ENCODE results near the gene CD300H. TPM values are rescaled to one million over a fixed set of nuclear protein-coding genes. Genes with fewer than 3 reads are reported as not detected.

The CD300H gene
- total RNA-seq, 2 experiments from 2014 or later: not detected

- Mint-ChIP-seq H3K27ac (no peak overlapping the region), H3K9me3 (no peaks in the 10 kb centered on the region), H3K36me3 (ENCODE audit: low read depth) (no peaks in the 10 kb centered on the region), H3K4me1 (peaks cover 37% of the 10 kb centered on the region), H3K4me3 (no peak overlapping the region), H3K27me3 (peaks cover 2% of the 10 kb centered on the region)
- ChIA-PET POLR2A (no interaction called here), CTCF (interaction anchor here (0.9 kb wide), 1 partner anchor 24 kb away, joined by 3 read pairs; the partner anchor contains the start of gene CD300H)
- DNase-seq: no peak
Measured at GRCh38 chr17:74543406-74543805, 23.9 kb downstream of the CD300H start.

GRCh38 chr17:74542727-74543383, 24.5 kb downstream of the CD300H start:
- Mint-ChIP-seq H3K9me3 (no peaks in the 10 kb centered on the region), H3K4me3 (no peak overlapping the region), H3K27me3 (peaks cover 5% of the 10 kb centered on the region), H3K4me1 (peaks cover 32% of the 10 kb centered on the region), H3K36me3 (ENCODE audit: low read depth) (no peaks in the 10 kb centered on the region), H3K27ac (no peak overlapping the region)
- POLR2A ChIA-PET: no interaction called here
- DNase-seq: no peak
- CTCF ChIA-PET: interaction anchor here (0.9 kb wide), 1 partner anchor 24 kb away, joined by 3 read pairs; the partner anchor contains the start of gene CD300H

GRCh38 chr17:74542166-74542565, 25.1 kb downstream of the CD300H start:
- peaks cover 25% of the 10 kb centered on the region for H3K4me1 Mint-ChIP-seq
- H3K27me3 Mint-ChIP-seq: peaks cover 7% of the 10 kb centered on the region
- H3K9me3 Mint-ChIP-seq: no peaks in the 10 kb centered on the region
- no peaks in the 10 kb centered on the region for H3K36me3 Mint-ChIP-seq (ENCODE audit: low read depth)
- ChIA-PET POLR2A (no interaction called here), CTCF (no interaction called here)
- H3K4me3 Mint-ChIP-seq: no peak overlapping the region
- no peak overlapping the region for H3K27ac Mint-ChIP-seq
- DNase-seq: no peak

GRCh38 chr17:74541176-74542111, 25.9 kb downstream of the CD300H start:
- ChIA-PET POLR2A (interaction anchor here (0.6 kb wide), 1 partner anchor 1313 kb away, joined by 4 read pairs; no protein-coding TSS in a partner anchor), CTCF (interaction anchor here (1.3 kb wide), 1 partner anchor 11 kb away, joined by 3 read pairs; no protein-coding TSS in a partner anchor)
- Mint-ChIP-seq H3K4me1 (peaks cover 19% of the 10 kb centered on the region), H3K27me3 (peaks cover 14% of the 10 kb centered on the region), H3K27ac (no peak overlapping the region), H3K9me3 (no peaks in the 10 kb centered on the region), H3K36me3 (ENCODE audit: low read depth) (no peaks in the 10 kb centered on the region), H3K4me3 (no peak overlapping the region)
- DNase-seq: no peak

GRCh38 chr17:74539281-74539820, 28.0 kb downstream of the CD300H start:
- Mint-ChIP-seq H3K4me1 (peaks cover 1% of the 10 kb centered on the region), H3K4me3 (no peak overlapping the region), H3K27me3 (peaks cover 27% of the 10 kb centered on the region), H3K27ac (peak overlapping the region; percentile 32), H3K36me3 (ENCODE audit: low read depth) (no peaks in the 10 kb centered on the region), H3K9me3 (no peaks in the 10 kb centered on the region)
- no peak for DNase-seq
- ChIA-PET POLR2A (no interaction called here), CTCF (interaction anchor here (0.8 to 1.0 kb wide), 2 partner anchors 9 to 36 kb away, joined by 3 to 4 read pairs; no protein-coding TSS in a partner anchor)

- Mint-ChIP-seq H3K4me1 (no peaks in the 10 kb centered on the region), H3K36me3 (ENCODE audit: low read depth) (no peaks in the 10 kb centered on the region), H3K27me3 (peaks cover 46% of the 10 kb centered on the region), H3K4me3 (no peak overlapping the region), H3K27ac (no peak overlapping the region), H3K9me3 (no peaks in the 10 kb centered on the region)
- no peak for DNase-seq
- ChIA-PET CTCF (no interaction called here), POLR2A (no interaction called here)
Measured at GRCh38 chr17:74536890-74537289, 30.4 kb downstream of the CD300H start.

GRCh38 chr17:74532115-74532514, 35.2 kb downstream of the CD300H start:
- H3K27ac Mint-ChIP-seq: no peak overlapping the region
- H3K27me3 Mint-ChIP-seq: peaks cover 58% of the 10 kb centered on the region
- ChIA-PET CTCF (interaction anchor here (1.4 to 2.6 kb wide), 3 partner anchors 153 to 164 kb away, joined by 3 to 6 read pairs (median 5); partner anchors contain the start of gene GPR142), POLR2A (no interaction called here)
- H3K4me1 Mint-ChIP-seq: no peaks in the 10 kb centered on the region
- H3K4me3 Mint-ChIP-seq: no peak overlapping the region
- H3K36me3 Mint-ChIP-seq (ENCODE audit: low read depth): no peaks in the 10 kb centered on the region
- DNase-seq: no peak
- H3K9me3 Mint-ChIP-seq: no peaks in the 10 kb centered on the region

- POLR2A ChIA-PET: no interaction called here
- CTCF ChIA-PET: interaction anchor here (0.6 to 2.6 kb wide), 4 partner anchors 10 to 897 kb away, joined by 3 to 6 read pairs (median 4); partner anchors contain the start of gene GPR142
- no peak within 1 kb of the TSS for H3K4me3 Mint-ChIP-seq
- peaks cover 50% of the 10 kb centered on the region for H3K27me3 Mint-ChIP-seq
- H3K27ac Mint-ChIP-seq: no peak within 1 kb of the TSS
- DNase-seq: no peak
- H3K36me3 Mint-ChIP-seq (ENCODE audit: low read depth): no peaks in the 10 kb centered on the region
- H3K9me3 Mint-ChIP-seq: no peaks in the 10 kb centered on the region
- no peaks in the 10 kb centered on the region for H3K4me1 Mint-ChIP-seq
Measured at GRCh38 chr17:74531231-74531761, 36.0 kb downstream of the CD300H start, which contains the start of gene CD300LB. Gene CD300LB, minus strand, starts transcription at chr17:74531475. Its CDS starts 125 bp downstream, at chr17:74531350.

GRCh38 chr17:74530831-74531150, 36.5 kb downstream of the CD300H start:
- H3K4me3 Mint-ChIP-seq: no peak overlapping the region
- no peak overlapping the region for H3K27ac Mint-ChIP-seq
- H3K9me3 Mint-ChIP-seq: no peaks in the 10 kb centered on the region
- no peaks in the 10 kb centered on the region for H3K4me1 Mint-ChIP-seq
- H3K27me3 Mint-ChIP-seq: peaks cover 45% of the 10 kb centered on the region
- CTCF ChIA-PET: interaction anchor here (0.6 to 1.3 kb wide), 3 partner anchors 11 to 896 kb away, joined by 3 to 4 read pairs (median 3); no protein-coding TSS in a partner anchor
- no peak for DNase-seq
- POLR2A ChIA-PET: no interaction called here
- H3K36me3 Mint-ChIP-seq (ENCODE audit: low read depth): no peaks in the 10 kb centered on the region

GRCh38 chr17:74529243-74529642, 38.1 kb downstream of the CD300H start:
- no peaks in the 10 kb centered on the region for H3K9me3 Mint-ChIP-seq
- no peaks in the 10 kb centered on the region for H3K36me3 Mint-ChIP-seq (ENCODE audit: low read depth)
- CTCF ChIA-PET: interaction anchor here (1.2 to 1.9 kb wide), 2 partner anchors 72 to 136 kb away, joined by 4 read pairs; no protein-coding TSS in a partner anchor
- H3K4me1 Mint-ChIP-seq: no peaks in the 10 kb centered on the region
- POLR2A ChIA-PET: no interaction called here
- DNase-seq: no peak
- peaks cover 38% of the 10 kb centered on the region for H3K27me3 Mint-ChIP-seq
- H3K4me3 Mint-ChIP-seq: no peak overlapping the region
- no peak overlapping the region for H3K27ac Mint-ChIP-seq

- Mint-ChIP-seq H3K36me3 (ENCODE audit: low read depth) (no peaks in the 10 kb centered on the region), H3K27ac (no peak overlapping the region), H3K4me1 (no peaks in the 10 kb centered on the region), H3K4me3 (no peak overlapping the region), H3K9me3 (no peaks in the 10 kb centered on the region), H3K27me3 (peaks cover 35% of the 10 kb centered on the region)
- DNase-seq: no peak
- ChIA-PET CTCF (interaction anchor here (1.2 to 1.9 kb wide), 2 partner anchors 72 to 135 kb away, joined by 4 read pairs; no protein-coding TSS in a partner anchor), POLR2A (no interaction called here)
Measured at GRCh38 chr17:74528491-74529199, 38.7 kb downstream of the CD300H start.

- Mint-ChIP-seq H3K4me1 (no peaks in the 10 kb centered on the region), H3K4me3 (no peak overlapping the region), H3K27ac (no peak overlapping the region), H3K36me3 (ENCODE audit: low read depth) (no peaks in the 10 kb centered on the region), H3K9me3 (no peaks in the 10 kb centered on the region), H3K27me3 (peaks cover 27% of the 10 kb centered on the region)
- no peak for DNase-seq
- ChIA-PET CTCF (interaction anchor here (1.0 to 1.7 kb wide), 2 partner anchors 12 to 148 kb away, joined by 3 read pairs; no protein-coding TSS in a partner anchor), POLR2A (no interaction called here)
Measured at GRCh38 chr17:74527756-74528155, 39.6 kb downstream of the CD300H start.
